AG09309 (cell line): Measurements from ENCODE around the gene PTPN14.
"Not testable (repeated sequence)": the region's sequence is repeated elsewhere in the genome, so short reads cannot be mapped to it uniquely, and the experiment has no call there.

Experiments
- DNase-seq: peaks from one replicate; pipeline ENCODE4 v3.0.0-alpha.2; 2010; ENCODE audit warnings: low read depth
- H3K4me3 ChIP-seq: 2 replicates; pipeline ENCODE4 v1.5.1; 2011; ENCODE audit warnings: mild to moderate bottlenecking, low read depth, low read length, moderate library complexity; ENCODE audit not compliant: control insufficient read depth
- CTCF ChIP-seq: IDR thresholded peaks from 2 replicates; pipeline ENCODE4 v1.5.1; 2011; ENCODE audit warnings: mild to moderate bottlenecking, low read depth, low read length, inconsistent platforms; ENCODE audit not compliant: insufficient read depth, control insufficient read depth; ENCODE audit errors: missing control alignments

PTPN14 gene

GRCh38 chr1:214499732-214500131 is 51.7 kb downstream of the PTPN14 start:
- no peak for DNase-seq
- TF ChIP-seq CTCF: no peak
- no peak overlapping the region for H3K4me3 ChIP-seq

DNA sequence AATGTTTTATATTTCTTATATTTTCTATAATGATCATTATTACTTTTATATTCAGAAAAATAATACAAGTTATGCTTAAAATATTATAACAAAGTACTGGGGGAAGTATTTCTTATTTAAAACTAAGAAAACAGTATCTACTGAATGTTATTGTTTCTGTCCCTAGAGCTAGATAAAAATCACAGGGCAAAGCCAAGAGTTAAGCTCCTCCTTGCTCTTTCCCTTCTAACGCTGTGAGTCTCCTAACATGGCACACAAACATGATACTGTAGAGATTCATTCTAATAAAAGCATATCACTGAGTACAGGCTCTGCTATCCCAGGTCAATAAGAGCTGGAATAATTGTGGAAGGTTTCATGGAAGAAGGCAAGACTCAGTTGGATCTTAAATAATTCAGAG is 53.4 kb downstream of the PTPN14 start:
- H3K4me3 ChIP-seq: no peak overlapping the region
- no peak for DNase-seq
- TF ChIP-seq CTCF: no peak

DNA sequence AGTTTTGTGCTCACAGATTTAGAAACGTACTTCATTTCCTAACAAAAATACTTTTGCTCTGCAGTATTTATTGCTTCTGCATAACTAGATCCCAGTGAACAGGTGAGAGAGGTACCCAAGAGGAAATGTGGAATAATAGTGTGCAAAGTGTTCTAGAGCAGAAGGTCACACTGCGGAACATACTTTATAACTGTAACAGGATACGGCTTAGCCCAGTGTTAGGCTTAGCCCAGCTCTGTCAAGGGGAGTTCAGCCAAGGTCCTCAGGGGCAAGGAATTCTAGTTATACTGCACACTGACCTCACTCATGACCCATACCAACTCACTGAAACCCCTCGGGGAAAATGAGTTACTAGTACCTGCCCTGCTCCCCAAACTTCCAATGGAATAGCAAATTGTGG is 55.3 kb downstream of the PTPN14 start:
- no peak for DNase-seq
- no peak overlapping the region for H3K4me3 ChIP-seq
- TF ChIP-seq CTCF: no peak

GRCh38 chr1:214494706-214495105 is 56.7 kb downstream of the PTPN14 start:
- TF ChIP-seq CTCF: no peak
- no peak for DNase-seq
- H3K4me3 ChIP-seq: no peak overlapping the region

GRCh38 chr1:214494179-214494578 is 57.2 kb downstream of the PTPN14 start:
- not testable (repeated sequence) for H3K4me3 ChIP-seq, DNase-seq

DNA sequence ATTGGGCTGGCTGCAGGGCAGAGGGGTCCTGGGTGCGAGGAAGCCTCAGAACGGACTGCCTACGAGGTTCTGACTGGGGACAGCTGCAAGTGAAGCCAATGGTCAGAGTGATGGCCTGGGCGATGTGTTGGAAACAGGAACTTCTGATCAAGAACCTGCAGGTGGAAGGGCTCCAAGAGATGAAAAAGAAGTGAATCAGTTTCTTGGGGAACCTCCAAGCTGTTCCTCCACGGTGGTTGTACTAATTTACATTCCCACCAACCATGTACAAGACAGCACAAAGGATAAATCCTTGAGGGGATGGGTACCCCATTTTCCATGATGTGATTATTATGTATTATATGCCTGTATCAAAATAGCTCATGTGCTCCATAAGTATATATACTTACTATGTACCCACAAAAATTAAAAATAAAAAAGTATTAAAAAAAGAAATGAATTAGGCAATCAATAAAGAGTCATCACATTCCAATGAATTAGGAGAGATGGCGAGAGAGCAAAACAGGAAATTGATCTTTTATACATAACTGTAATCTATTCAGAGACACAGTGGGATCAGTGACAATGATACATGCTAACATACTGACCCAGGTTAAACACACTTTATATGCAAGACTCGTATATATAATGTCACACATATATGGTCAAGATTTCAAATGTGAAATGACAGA is 58.1 kb downstream of the PTPN14 start:
- no peak for TF ChIP-seq CTCF

GRCh38 chr1:214492401-214493075 is 58.9 kb downstream of the PTPN14 start:
- DNase-seq: no peak
- no peak overlapping the region for H3K4me3 ChIP-seq
- TF ChIP-seq CTCF: no peak

More for the DNA sequence above, 58.1 kb downstream of the PTPN14 start:
- H3K4me3 ChIP-seq: no peak overlapping the region
- DNase-seq: no peak
